Tibial nerve (tissue), 4 donors: ENCODE measurements around the gene ISCA1. TPM values are rescaled to one million over a fixed set of nuclear protein-coding genes. Genes with fewer than 3 reads are reported as not detected.
"Not testable (repeated sequence)": the region's sequence is repeated elsewhere in the genome, so short reads cannot be mapped to it uniquely, and the experiment has no call there.

Source experiments
- DNase-seq, 2 donors: peaks; one replicate each; pipeline ENCODE4 v3.0.0-alpha.2; 2019; ENCODE audit warnings: low spot score in 2 of 2
- H3K27ac ChIP-seq, 4 donors: fragments of 200-600 bp; sonication (generic) in 3 of 4; one replicate each; pipeline ENCODE4 v1.5.1; 2017 to 2019; ENCODE audit warnings: mild to moderate bottlenecking in 1 of 4
- H3K27me3 ChIP-seq, 2 donors: fragments of 200-600 bp; sonication (generic) in 1 of 2; one replicate each; pipeline versions ENCODE4 v1.5.1 to v1.6.0; 2017 to 2019
- H3K36me3 ChIP-seq, 3 donors: fragments of 200-600 bp; sonication (generic); one replicate each; pipeline ENCODE4 v1.5.1; 2018 to 2019
- H3K4me1 ChIP-seq, 4 donors: fragments of 200-600 bp; sonication (generic) in 3 of 4; one replicate each; pipeline ENCODE4 v1.5.1; 2017 to 2019
- H3K4me3 ChIP-seq, 4 donors: fragments of 200-600 bp; sonication (generic) in 3 of 4; one replicate each; pipeline ENCODE4 v1.5.1; 2017 to 2019; ENCODE audit warnings: mild to moderate bottlenecking in 1 of 4, moderate library complexity in 1 of 4
- H3K9me3 ChIP-seq, 4 donors: fragments of 200-600 bp; sonication (generic) in 3 of 4; one replicate each; pipeline ENCODE4 v1.5.1; 2017 to 2019
- CTCF ChIP-seq, 5 experiments: fragments of 200-600 bp in 3 of 5; fragments of 450-650 bp in 2 of 5; sonication (generic) in 3 of 5; IDR thresholded peaks; one replicate each; pipeline ENCODE4 v1.5.1; 2016 to 2019; ENCODE audit warnings: antibody characterized with exemption in 5 of 5, mild to moderate bottlenecking in 3 of 5, moderate library complexity in 2 of 5
- EP300 ChIP-seq, 2 donors: sonication (generic); formaldehyde crosslinking; IDR thresholded peaks; one replicate each; pipeline ENCODE4 v1.6.1; 2017; ENCODE audit warnings: antibody characterized with exemption in 2 of 2, mild to moderate bottlenecking in 1 of 2
- POLR2A ChIP-seq, 2 donors: fragments of 450-650 bp; IDR thresholded peaks; one replicate each; pipeline ENCODE4 v1.6.1; 2017; ENCODE audit warnings: antibody characterized with exemption in 2 of 2, mild to moderate bottlenecking in 2 of 2, moderate library complexity in 2 of 2
- WGBS, 2 donors: methylation state at CpG; one replicate each; pipeline ENCODE4 v1.1.5; 2018; 5-methylcytosine and 5-hydroxymethylcytosine counted together
- total RNA-seq, 4 donors: library from RNA; depleted of rRNA; stranded (reverse); fragments of >200 nt; gene quantifications; one replicate each; pipeline ENCODE4 v1.1.0, GENCODE V29; 2016

The ISCA1 gene
- total RNA-seq, 4 donors from 2014 or later = 21.2 to 40.2 (median 32.7) TPM

GRCh38 chr9:86315078-86315477 lies 32.7 kb upstream of the ISCA1 start:
- DNase-seq = no peak
- Histone ChIP-seq H3K4me1 (no peaks in the 10 kb centered on the region), H3K27ac (no peak overlapping the region), H3K36me3 (peaks cover 0 to 93% (median 24%) of the 10 kb centered on the region in 3 donors), H3K4me3 (no peak overlapping the region), H3K27me3 (no peaks in the 10 kb centered on the region), H3K9me3 (no peaks in the 10 kb centered on the region)
- 44 to 68% methylated on average over 2 of the region's 2 CpGs for WGBS, 2 donors
- no peak for TF ChIP-seq EP300 (IDR thresholded peaks at IDR 0.05)
- TF ChIP-seq POLR2A (IDR thresholded peaks at IDR 0.05) = no peak
- no peak for TF ChIP-seq CTCF (IDR thresholded peaks at IDR 0.05)

GRCh38 chr9:86312959-86313358 lies 30.6 kb upstream of the ISCA1 start:
- H3K4me3 ChIP-seq, H3K4me1 ChIP-seq, H3K27me3 ChIP-seq, H3K9me3 ChIP-seq, H3K27ac ChIP-seq, DNase-seq: not testable (repeated sequence)
- WGBS, 2 donors = 95 to 100% methylated on average over 2 of the region's 2 CpGs
- H3K36me3 ChIP-seq = peaks cover 0 to 94% (median 22%) of the 10 kb centered on the region in 3 donors

DNA sequence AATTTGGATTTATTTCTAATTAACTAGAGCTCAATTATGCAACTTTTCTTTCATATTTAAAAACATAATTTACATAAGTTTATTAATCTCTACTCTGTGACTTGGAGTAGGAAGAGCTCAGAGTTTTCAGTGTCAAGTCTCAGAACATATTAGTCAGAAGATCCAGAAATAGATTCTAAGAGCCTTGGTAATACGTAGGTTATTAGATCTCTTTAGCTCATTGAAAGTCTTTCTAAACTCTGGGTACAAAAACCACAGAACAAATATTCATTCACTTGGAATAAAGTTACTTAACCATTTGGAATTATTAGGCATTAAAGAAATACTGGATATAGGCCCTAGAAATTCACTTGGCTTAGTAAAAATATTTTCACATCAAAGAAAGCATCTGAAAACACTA lies 26.3 kb upstream of the ISCA1 start:
- Histone ChIP-seq H3K27ac (no peak overlapping the region), H3K9me3 (no peaks in the 10 kb centered on the region), H3K27me3 (no peaks in the 10 kb centered on the region), H3K4me3 (no peak overlapping the region), H3K4me1 (no peaks in the 10 kb centered on the region), H3K36me3 (peaks cover 0 to 95% (median 18%) of the 10 kb centered on the region in 3 donors)
- WGBS, 2 donors = 63 to 75% methylated on average over 1 of the region's 1 CpG
- DNase-seq = no peak
- no peak for TF ChIP-seq EP300 (IDR thresholded peaks at IDR 0.05)
- no peak for TF ChIP-seq POLR2A (IDR thresholded peaks at IDR 0.05)
- no peak for TF ChIP-seq CTCF (IDR thresholded peaks at IDR 0.05)

- H3K4me3 ChIP-seq = no peak overlapping the region
- peaks cover 3 to 99% (median 5%) of the 10 kb centered on the region in 3 donors for H3K36me3 ChIP-seq
- no peaks in the 10 kb centered on the region for H3K27me3 ChIP-seq
- H3K27ac ChIP-seq = no peak overlapping the region
- H3K4me1 ChIP-seq = no peaks in the 10 kb centered on the region
- 41 to 50% methylated on average over 3 of the region's 3 CpGs for WGBS, 2 donors
- no peak for TF ChIP-seq POLR2A (IDR thresholded peaks at IDR 0.05)
- TF ChIP-seq EP300 (IDR thresholded peaks at IDR 0.05) = no peak
- no peak for TF ChIP-seq CTCF (IDR thresholded peaks at IDR 0.05)
- H3K9me3 ChIP-seq = no peaks in the 10 kb centered on the region
- DNase-seq = no peak
These were observed 21.9 kb upstream of the ISCA1 start for GRCh38 chr9:86304236-86304730.

GRCh38 chr9:86303316-86303975 lies 21.1 kb upstream of the ISCA1 start:
- Histone ChIP-seq H3K27ac (no peak overlapping the region), H3K4me3 (no peak overlapping the region), H3K4me1 (no peaks in the 10 kb centered on the region), H3K36me3 (peaks cover 3 to 99% (median 5%) of the 10 kb centered on the region in 3 donors), H3K27me3 (no peaks in the 10 kb centered on the region), H3K9me3 (no peaks in the 10 kb centered on the region)
- 73 to 74% methylated on average over 4 of the region's 4 CpGs for WGBS, 2 donors
- no peak for TF ChIP-seq EP300 (IDR thresholded peaks at IDR 0.05)
- TF ChIP-seq CTCF (IDR thresholded peaks at IDR 0.05) = no peak
- no peak for TF ChIP-seq POLR2A (IDR thresholded peaks at IDR 0.05)
- no peak for DNase-seq
